Neural progenitor cell (in vitro differentiated cells): ENCODE results near the gene MRPL24.

Experiments used
- EZH2 ChIP-seq: fragments of 200-600 bp; sonication (generic); IDR thresholded peaks from 2 replicates; pipeline ENCODE4 v1.6.1; 2017; ENCODE audit warnings: antibody characterized with exemption, mild to moderate bottlenecking, moderate library complexity
- EZH2phosphoT487 ChIP-seq: fragments of 200-600 bp; sonication (generic); IDR thresholded peaks from 2 replicates; pipeline ENCODE4 v1.6.1; 2017; ENCODE audit warnings: antibody characterized with exemption
- TF ChIP-seq, protein P1 (sequence below): fragments of 200-600 bp; sonication (generic); IDR thresholded peaks from 2 replicates; pipeline ENCODE4 v1.5.1; 2017; ENCODE audit warnings: antibody characterized with exemption, mild to moderate bottlenecking

DNA sequence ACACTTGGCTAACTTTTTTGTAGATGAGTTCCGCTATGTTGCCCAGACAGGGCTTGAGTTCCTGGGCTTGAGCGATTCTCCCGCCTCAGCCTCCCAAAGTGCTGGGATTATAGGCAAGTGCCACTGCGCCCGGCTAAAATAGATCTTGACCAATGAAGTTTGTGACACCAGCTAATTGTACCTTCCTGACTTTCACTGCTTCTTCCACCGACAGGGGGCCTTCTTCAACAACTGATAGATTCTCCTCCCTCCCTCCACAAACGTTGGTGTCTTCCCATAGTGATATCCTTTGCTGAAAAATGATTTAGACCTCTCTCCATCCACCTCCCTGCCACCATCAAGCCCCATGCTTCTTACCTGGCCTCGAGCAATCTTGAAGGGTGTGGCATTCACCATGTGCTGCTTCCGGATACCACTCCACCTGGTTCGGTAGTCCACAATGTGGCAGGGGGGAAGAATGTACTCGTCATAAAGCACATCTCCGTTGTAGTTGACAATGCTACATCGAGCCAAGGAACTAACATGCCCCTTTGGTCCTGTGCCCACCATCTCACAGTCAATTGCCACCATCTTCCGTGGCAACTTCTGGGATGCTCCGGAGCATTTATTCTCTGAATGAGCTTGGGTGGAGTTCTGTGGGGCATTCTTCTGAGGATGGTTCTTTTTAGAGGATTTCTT lies 14.2 kb downstream of the MRPL24 start:
- TF ChIP-seq, protein P1, sequence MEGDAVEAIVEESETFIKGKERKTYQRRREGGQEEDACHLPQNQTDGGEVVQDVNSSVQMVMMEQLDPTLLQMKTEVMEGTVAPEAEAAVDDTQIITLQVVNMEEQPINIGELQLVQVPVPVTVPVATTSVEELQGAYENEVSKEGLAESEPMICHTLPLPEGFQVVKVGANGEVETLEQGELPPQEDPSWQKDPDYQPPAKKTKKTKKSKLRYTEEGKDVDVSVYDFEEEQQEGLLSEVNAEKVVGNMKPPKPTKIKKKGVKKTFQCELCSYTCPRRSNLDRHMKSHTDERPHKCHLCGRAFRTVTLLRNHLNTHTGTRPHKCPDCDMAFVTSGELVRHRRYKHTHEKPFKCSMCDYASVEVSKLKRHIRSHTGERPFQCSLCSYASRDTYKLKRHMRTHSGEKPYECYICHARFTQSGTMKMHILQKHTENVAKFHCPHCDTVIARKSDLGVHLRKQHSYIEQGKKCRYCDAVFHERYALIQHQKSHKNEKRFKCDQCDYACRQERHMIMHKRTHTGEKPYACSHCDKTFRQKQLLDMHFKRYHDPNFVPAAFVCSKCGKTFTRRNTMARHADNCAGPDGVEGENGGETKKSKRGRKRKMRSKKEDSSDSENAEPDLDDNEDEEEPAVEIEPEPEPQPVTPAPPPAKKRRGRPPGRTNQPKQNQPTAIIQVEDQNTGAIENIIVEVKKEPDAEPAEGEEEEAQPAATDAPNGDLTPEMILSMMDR, result peak; percentile 69
- TF ChIP-seq EZH2 (no peak), EZH2phosphoT487 (no peak)
